Psoas muscle (tissue), 8 donors: ENCODE measurements around the gene PDE4D. TPM values are rescaled to one million over a fixed set of nuclear protein-coding genes. Genes with fewer than 3 reads are reported as not detected.
A peak's percentile ranks its signal among the peaks of the same experiment; 100 is the strongest.

Experiments used
- ATAC-seq, 4 donors: fragments of 200-7000 bp; cut with Tn5 transposase; one replicate each; pipeline ENCODE4 v1.9.1; 2020; ENCODE audit warnings: moderate library complexity in 3 of 4, mild to moderate bottlenecking in 2 of 4
- DNase-seq, 2 donors: peaks; one replicate each; pipeline ENCODE4 v3.0.0-alpha.2; 2020
- H3K27ac ChIP-seq: fragments of 200-600 bp; one replicate; pipeline ENCODE4 v1.8.0; 2022
- H3K27me3 ChIP-seq, 3 donors: fragments of 200-600 bp in 1 of 3; one replicate each; pipeline versions ENCODE4 v1.6.1 to v1.8.0; 2013 to 2022; ENCODE audit warnings: low read length in 2 of 3, mild to moderate bottlenecking in 2 of 3, moderate library complexity in 1 of 3; ENCODE audit not compliant: insufficient read depth in 3 of 3
- H3K36me3 ChIP-seq, 2 donors: fragments of 200-600 bp in 1 of 2; one replicate each; pipeline versions ENCODE4 v1.6.1 to v1.8.0; 2013 to 2022; ENCODE audit warnings: low read depth in 1 of 2, mild to moderate bottlenecking in 1 of 2, moderate library complexity in 1 of 2; ENCODE audit not compliant: insufficient read depth in 1 of 2
- H3K4me1 ChIP-seq: fragments of 200-600 bp; one replicate; pipeline ENCODE4 v1.8.0; 2022
- H3K4me3 ChIP-seq: fragments of 200-600 bp; one replicate; pipeline ENCODE4 v1.8.0; 2022; ENCODE audit warnings: mild to moderate bottlenecking
- H3K9me3 ChIP-seq: fragments of 200-600 bp; one replicate; pipeline ENCODE4 v1.8.0; 2022
- WGBS, 3 donors: extraction: QIAGEN DNeasy Blood & Tissue Kit; methylation state at CpG; one replicate each; pipeline versions ENCODE4 v1.1.6 to v1.1.7; 2013; 5-methylcytosine and 5-hydroxymethylcytosine counted together
- intact Hi-C, 2 donors: fragments of 100-400 bp; cut with DNase I; formaldehyde crosslinking; loops; one replicate each; pipeline versions ENCODE4 v1.11.0 to v1.14.2; 2022
- polyA plus RNA-seq, 3 donors: library from polyadenylated mRNA; stranded (reverse); fragments of 200-250 nt; gene quantifications; one replicate each; pipeline ENCODE4 v1.2.3, GENCODE V29; 2013
- total RNA-seq, 4 donors: library from RNA; stranded (reverse); fragmentation: NEBNext Ultra II Directional in 2 of 4; extraction: Animal tissue kit (Norgen Biotek cat#: 25700) in 2 of 4; gene quantifications; one replicate each; pipeline versions ENCODE4 v1.2.1 to v1.2.4, GENCODE V29; 2021 to 2023
- TF ChIP-seq, protein P1 (sequence below): fragments of 200-600 bp; IDR thresholded peaks from one replicate; pipeline ENCODE4 v1.8.0; 2022; ENCODE audit warnings: antibody characterized with exemption
- donor health status: healthy with polysubstance abuse.
- donor health status: DM: no; HTN: no; CAD: no; lungs with moderate emphysema.
- donor health status: Bipolar disorder and iron deficiency.
- donor health status: healthy.
- donor health status: DM: yes; HTN: yes; CAD: no.
- donor health status: DM: no; HTN: no; CAD: no.
- donor health status: DM: no; HTN: no; CAD: no.
- donor health status: DM: yes; HTN: yes; CAD: no.

The PDE4D gene
- total and polyA plus RNA-seq, 7 donors, result 42.6 to 283 (median 88.7) TPM

- no peaks in the 10 kb centered on the region for H3K36me3 ChIP-seq
- peaks cover 80% of the 10 kb centered on the region for H3K4me1 ChIP-seq
- H3K27me3 ChIP-seq, result no peaks in the 10 kb centered on the region
- H3K27ac ChIP-seq, result no peak overlapping the region
- no peak overlapping the region for H3K4me3 ChIP-seq
- ATAC-seq (no peak), DNase-seq (no peak)
- intact Hi-C loops, result no loop called here
- no peaks in the 10 kb centered on the region for H3K9me3 ChIP-seq
- WGBS, 3 donors, result 89 to 92% (median 90%) methylated on average over 2 of the region's 2 CpGs
- TF ChIP-seq, protein P1, sequence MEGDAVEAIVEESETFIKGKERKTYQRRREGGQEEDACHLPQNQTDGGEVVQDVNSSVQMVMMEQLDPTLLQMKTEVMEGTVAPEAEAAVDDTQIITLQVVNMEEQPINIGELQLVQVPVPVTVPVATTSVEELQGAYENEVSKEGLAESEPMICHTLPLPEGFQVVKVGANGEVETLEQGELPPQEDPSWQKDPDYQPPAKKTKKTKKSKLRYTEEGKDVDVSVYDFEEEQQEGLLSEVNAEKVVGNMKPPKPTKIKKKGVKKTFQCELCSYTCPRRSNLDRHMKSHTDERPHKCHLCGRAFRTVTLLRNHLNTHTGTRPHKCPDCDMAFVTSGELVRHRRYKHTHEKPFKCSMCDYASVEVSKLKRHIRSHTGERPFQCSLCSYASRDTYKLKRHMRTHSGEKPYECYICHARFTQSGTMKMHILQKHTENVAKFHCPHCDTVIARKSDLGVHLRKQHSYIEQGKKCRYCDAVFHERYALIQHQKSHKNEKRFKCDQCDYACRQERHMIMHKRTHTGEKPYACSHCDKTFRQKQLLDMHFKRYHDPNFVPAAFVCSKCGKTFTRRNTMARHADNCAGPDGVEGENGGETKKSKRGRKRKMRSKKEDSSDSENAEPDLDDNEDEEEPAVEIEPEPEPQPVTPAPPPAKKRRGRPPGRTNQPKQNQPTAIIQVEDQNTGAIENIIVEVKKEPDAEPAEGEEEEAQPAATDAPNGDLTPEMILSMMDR, result no peak
Observed at GRCh38 chr5:59326596-59326995, 566.9 kb downstream of the PDE4D start.

DNA sequence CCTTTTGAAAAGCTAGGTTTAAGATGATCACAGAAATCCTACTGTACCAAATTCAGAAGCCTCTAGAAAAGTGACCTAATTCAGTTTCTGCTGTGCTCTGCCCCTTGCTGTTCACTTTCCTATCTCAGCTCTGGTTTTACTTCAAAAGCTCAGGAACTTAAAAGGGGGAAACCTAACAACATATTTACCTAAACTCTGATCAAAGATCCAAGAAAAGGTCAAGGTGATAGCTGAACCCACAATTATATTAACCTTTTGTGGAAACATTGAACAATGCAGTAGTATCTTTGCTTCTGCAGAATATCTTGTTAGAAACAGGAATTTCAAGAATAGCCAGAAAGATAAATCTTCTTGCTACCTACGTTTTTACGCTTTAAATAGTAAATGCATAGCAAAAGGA, 568.5 kb downstream of the PDE4D start:
- Histone ChIP-seq H3K27ac (no peak overlapping the region), H3K9me3 (no peaks in the 10 kb centered on the region), H3K4me1 (peaks cover 77% of the 10 kb centered on the region), H3K4me3 (no peak overlapping the region), H3K27me3 (no peaks in the 10 kb centered on the region), H3K36me3 (no peaks in the 10 kb centered on the region)
- TF ChIP-seq, protein P1, result no peak
- intact Hi-C loops, result no loop called here
- 88 to 97% (median 94%) methylated on average over 2 of the region's 2 CpGs for WGBS, 3 donors
- no peak for ATAC-seq
- no peak for DNase-seq

DNA sequence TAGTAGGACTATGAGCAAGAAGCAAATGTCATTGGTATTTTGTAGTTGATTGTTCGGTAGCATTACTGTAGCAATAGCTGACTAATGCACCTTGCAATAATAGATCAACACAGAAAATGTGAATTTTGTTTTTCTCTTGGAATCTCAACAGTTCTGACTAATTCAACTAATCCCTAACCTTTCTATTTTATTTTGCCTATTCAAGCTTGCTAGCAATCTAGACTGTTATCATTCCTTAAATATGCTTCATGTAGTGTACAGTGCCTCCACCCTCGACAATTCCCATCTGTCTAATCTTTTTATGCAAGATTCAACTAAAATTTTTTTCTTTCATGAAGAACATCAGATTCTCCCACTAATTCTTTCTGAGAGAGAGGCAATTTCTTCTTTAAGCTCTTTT, 570.6 kb downstream of the PDE4D start:
- Histone ChIP-seq H3K4me3 (no peak overlapping the region), H3K9me3 (no peaks in the 10 kb centered on the region), H3K27me3 (no peaks in the 10 kb centered on the region), H3K36me3 (no peaks in the 10 kb centered on the region), H3K27ac (no peak overlapping the region), H3K4me1 (peaks cover 76% of the 10 kb centered on the region)
- intact Hi-C loops, result no loop called here
- ATAC-seq (no peak), DNase-seq (no peak)
- WGBS, 3 donors, result 92 to 97% (median 94%) methylated on average over 2 of the region's 2 CpGs
- TF ChIP-seq, protein P1, result no peak

DNA sequence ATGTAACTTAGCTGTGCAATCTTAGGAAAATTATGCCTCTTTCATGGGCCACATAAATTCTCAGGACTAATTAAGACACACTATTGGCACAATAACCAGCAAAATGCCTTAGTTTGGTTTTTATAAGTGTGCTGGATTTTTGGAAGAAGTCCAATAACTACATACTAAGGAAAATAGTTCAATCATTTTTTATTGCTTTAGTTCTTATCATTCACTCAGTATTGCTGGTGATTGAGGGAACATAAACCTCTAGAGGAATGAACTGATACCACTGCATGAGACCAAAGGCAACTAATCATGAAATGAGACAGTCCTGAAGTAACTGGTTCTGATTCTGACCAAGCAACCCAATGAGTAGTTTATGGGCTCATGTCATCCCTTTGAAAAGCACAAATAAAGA, 571.5 kb downstream of the PDE4D start:
- ATAC-seq (no peak), DNase-seq (no peak)
- Histone ChIP-seq H3K27me3 (no peaks in the 10 kb centered on the region), H3K9me3 (no peaks in the 10 kb centered on the region), H3K36me3 (no peaks in the 10 kb centered on the region), H3K27ac (peak overlapping the region; percentile 44), H3K4me1 (peaks cover 76% of the 10 kb centered on the region), H3K4me3 (no peak overlapping the region)
- TF ChIP-seq, protein P1, result no peak
- intact Hi-C loops, result no loop called here

- H3K36me3 ChIP-seq, result no peaks in the 10 kb centered on the region
- peak overlapping the region; percentile 44 for H3K27ac ChIP-seq
- peak in 3 of 4 donors; percentile 32 to 55 (median 46) for ATAC-seq
- no peaks in the 10 kb centered on the region for H3K9me3 ChIP-seq
- WGBS, 3 donors, result 57 to 81% (median 65%) methylated on average over 3 of the region's 3 CpGs
- TF ChIP-seq, protein P1, result no peak
- H3K4me3 ChIP-seq, result no peak overlapping the region
- intact Hi-C loops, result no loop called here
- no peak for DNase-seq
- no peaks in the 10 kb centered on the region for H3K27me3 ChIP-seq
- H3K4me1 ChIP-seq, result peaks cover 80% of the 10 kb centered on the region
Observed at GRCh38 chr5:59321642-59322041, 571.9 kb downstream of the PDE4D start.
